Measurements from ENCODE around the gene LHX3. TPM values are rescaled to one million over a fixed set of nuclear protein-coding genes. Genes with fewer than 3 reads are reported as not detected.

LHX3 gene
- total RNA-seq, 1 donor from 2014 or later: not detected

- no peak for DNase-seq (ENCODE audit: low spot score)
Observed at GRCh38 chr9:136226680-136227407, 21.9 kb upstream of the LHX3 start.

DNA sequence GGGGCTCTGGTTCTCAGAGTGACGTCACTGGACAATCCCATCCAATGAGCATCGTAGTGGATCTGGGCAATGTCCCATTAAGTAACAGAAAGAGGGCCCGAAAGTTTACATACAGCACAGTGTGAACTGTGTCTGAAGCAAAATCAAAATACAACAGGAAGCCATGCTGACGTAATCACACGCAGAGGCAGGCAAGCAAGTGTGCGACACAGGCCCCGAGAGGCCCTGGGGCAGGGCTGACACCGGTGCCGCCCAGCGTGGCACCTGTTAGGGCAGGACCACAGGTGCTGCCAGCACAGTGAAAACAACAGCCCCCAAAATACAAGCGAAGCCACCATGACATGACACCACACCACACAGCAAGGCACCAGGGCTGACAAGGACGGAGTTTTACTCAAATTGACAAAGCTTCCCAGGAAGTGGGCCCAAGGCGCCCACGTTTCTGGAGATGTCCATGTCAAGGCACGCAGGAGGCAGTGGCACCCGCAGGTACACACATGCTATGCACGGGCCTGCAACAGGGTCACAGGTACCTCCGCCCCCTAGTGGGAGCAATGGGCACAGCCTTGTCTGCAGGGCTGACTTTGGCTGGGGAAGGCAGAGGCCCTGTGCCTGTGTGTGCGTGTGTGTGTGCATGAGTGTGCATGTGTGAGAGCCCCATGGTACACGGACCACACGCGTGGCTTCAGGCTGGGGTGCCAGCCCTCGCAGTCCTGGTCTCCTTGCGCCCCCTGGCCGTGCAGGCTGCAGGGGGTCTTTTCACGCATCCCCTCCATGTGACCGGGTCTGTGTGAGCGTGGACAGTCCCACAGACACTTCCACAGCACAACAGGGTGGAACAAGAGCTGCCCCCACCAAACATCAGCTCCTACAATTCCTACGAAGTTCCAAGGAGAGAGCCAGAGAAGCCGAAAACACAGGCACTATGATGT lies 21.1 kb upstream of the LHX3 start:
- DNase-seq (ENCODE audit: low spot score): peak; percentile 41

GRCh38 chr9:136225366-136225747 lies 20.4 kb upstream of the LHX3 start:
- no peak for DNase-seq (ENCODE audit: low spot score)

GRCh38 chr9:136223871-136224640 lies 19.1 kb upstream of the LHX3 start:
- DNase-seq (ENCODE audit: low spot score): no peak

- DNase-seq (ENCODE audit: low spot score): no peak
Observed at GRCh38 chr9:136222906-136223285, 18.0 kb upstream of the LHX3 start.

DNA sequence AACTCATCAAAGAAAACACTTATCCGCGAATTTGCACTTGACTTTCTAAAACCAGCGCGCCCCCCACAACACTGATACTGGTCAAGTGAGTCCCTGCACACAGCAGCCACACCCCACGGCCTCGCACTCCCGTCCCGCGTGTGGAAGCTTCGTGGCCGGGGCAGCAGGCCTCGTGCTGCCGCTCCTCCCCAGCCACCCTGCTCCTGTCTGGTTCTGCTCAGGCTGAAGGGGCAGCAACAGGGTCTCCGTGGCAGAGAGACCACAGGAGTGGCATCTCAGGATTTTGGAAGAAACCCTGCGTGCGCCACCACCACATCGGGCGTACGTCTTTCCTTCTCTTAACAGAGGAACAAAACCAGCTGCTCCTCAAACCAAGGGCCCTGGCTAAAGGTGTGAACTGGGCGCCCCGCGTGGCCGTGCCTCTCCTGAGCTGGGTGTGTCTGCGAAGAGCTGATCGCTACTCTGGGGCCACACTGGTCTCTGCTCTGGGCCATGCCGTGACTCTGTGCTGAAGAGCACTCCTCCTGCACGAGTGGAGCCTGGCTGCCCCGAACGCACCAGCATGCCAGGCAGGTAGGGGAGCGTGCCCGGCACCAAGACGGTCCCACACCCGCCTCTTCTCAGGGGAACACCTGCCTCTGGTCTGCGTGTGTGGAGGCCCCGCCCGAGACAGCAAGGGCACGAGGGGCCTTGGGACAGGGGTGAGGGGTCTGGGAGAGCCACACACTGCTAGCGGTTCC lies 17.4 kb upstream of the LHX3 start:
- no peak for DNase-seq (ENCODE audit: low spot score)

DNA sequence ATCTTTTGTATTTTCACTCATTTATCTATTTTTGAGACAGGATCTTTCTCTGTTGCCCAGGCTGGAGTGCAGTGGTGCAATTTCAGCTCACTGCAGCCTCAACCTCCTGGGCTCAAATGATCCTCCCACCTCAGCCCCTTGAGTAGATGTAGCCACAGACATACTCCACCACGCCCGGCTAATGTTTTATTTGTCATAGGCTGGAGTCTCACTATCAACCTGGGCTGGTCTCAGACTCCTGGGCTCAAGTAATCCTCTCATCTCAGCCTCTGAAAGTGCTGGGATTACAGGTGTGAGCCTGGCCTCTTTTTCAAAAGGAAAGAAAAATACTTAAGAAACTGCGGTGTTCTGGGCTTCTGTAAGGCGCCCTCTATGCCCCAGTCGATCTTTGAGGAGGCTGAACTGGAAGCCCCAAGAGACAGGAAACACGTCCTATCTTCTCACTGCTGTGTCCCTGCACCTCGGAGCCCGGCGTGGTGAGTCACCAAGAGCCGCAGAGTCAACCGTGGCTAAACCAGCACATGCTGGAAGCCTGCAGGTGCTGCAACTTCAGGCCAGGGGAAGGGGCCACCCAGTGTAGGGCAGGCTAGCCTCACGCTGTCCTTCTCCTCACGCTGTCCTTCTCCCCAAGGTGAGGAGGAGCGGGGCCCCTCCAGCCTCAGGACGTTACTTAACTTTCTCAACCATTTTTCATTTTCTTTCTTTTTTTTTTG lies 15.2 kb upstream of the LHX3 start:
- no peak for DNase-seq (ENCODE audit: low spot score)

GRCh38 chr9:136219276-136219675 lies 14.3 kb upstream of the LHX3 start:
- DNase-seq (ENCODE audit: low spot score): no peak

GRCh38 chr9:136218673-136219072 lies 13.7 kb upstream of the LHX3 start:
- DNase-seq (ENCODE audit: low spot score): no peak

GRCh38 chr9:136218271-136218670 lies 13.3 kb upstream of the LHX3 start:
- DNase-seq (ENCODE audit: low spot score): no peak

DNA sequence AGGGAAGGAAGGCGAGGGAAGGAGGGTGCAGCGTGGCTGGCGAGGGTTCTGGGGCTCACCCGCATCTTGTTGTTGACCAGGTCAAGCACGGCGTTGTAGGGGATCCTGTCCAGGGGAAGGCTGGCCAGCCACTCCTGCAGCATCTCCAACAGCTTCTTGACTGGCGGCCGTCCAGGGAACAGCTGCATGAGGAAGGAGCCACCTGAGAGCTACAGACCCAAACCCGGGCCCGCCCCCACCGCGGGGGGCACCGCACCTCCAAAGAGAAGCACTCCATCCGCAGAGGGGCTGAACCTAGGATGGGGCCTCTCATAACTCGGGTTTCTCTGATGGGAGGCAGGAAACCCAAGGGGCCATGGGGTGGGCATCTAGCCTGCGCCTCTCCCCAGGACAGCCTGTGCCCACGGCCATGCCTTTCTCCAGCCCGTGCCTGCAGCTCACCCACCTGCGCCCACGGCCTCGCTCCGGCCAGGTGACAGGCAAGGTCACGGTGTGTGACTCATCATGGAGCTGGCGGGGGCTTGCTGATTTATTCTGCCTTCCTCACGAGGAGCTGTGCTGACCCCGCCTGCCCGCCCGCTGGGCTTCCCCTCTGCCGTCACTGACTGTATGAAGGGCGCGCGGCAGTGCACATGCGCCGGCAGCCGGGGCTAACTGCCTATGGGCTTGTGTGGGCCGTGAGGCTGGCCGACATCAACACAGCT lies 11.8 kb upstream of the LHX3 start:
- DNase-seq (ENCODE audit: low spot score): no peak

DNA sequence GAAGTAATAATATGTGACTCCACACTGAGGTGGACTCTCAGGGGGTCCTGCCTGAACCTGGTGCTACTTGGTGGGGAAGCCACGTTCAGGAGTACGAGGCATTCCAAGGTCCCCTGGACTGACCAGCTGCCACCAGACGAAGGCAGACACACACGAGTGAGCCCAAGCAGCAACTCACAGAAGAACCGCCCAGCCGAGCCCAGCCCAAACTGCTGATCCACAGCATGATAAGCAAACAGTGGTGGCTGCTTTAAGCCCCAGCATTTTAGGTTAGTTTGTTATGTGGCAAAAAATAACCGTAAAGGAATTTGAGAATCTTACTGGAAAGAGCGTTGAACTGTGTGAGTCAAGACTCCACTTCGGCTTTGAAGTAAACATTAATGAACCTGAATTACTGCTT lies 8.8 kb upstream of the LHX3 start:
- no peak for DNase-seq (ENCODE audit: low spot score)

GRCh38 chr9:136212345-136212950 lies 7.5 kb upstream of the LHX3 start:
- no peak for DNase-seq (ENCODE audit: low spot score)

GRCh38 chr9:136211441-136212344 lies 6.8 kb upstream of the LHX3 start:
- no peak for DNase-seq (ENCODE audit: low spot score)

DNA sequence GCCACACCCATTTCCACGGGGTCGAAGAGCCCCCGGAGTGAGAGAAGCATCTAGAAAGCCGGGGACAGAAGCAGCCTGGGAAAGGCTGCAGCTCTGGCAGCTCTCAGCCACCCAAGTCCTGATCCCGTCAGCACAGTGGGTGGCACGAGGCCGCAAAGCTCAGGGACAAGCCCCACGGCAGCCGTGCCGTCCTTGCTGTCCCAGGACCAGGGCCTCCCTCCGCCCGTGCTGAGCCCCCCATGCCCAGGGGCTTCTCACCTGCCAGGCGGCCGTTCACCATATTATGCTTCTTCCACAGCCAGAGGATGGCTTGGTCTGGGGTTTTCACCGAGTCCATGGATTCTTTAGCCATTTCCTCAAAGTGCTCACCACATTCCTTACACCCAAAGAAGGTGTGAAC lies 6.1 kb upstream of the LHX3 start:
- DNase-seq (ENCODE audit: low spot score): no peak

DNA sequence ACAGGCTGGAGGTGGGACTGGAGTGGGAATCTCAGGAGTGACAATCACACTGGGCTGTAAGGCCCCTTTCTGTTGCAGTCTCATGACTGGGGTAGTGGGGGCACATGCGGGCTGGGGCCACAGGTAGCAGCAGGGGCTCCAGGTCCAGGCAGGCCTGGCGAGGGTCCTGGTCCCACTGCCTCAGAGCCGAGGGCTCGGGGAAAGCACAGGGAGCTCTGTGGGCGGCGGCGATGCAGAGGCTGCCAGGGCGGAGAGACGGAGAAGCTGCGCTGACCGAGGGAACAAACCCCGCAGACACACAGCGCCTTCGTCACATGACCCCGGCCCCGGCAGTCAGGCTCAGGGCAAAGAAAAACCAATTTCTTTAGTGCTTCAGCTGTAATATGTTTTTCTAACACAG lies 5.3 kb upstream of the LHX3 start:
- DNase-seq (ENCODE audit: low spot score): no peak

DNA sequence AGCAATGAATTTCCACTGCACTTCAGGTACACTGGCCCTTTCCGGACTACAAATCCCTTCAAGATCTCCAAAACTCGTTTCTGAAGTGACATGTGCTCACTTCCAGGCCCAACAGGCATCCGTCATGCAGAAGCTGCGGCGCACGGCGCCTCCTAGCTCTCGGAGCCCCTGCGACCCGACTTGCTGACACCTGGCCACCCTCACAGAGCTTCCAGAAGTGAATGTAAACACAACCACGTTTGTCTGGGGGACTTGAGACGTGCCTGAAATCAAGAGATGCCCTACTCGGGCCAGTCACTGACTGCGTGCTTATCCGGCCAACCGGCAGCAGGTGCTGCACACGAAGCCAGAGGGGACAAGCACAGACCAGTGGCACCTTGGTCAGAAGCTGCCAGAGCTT lies 4.9 kb upstream of the LHX3 start:
- DNase-seq (ENCODE audit: low spot score): no peak

DNA sequence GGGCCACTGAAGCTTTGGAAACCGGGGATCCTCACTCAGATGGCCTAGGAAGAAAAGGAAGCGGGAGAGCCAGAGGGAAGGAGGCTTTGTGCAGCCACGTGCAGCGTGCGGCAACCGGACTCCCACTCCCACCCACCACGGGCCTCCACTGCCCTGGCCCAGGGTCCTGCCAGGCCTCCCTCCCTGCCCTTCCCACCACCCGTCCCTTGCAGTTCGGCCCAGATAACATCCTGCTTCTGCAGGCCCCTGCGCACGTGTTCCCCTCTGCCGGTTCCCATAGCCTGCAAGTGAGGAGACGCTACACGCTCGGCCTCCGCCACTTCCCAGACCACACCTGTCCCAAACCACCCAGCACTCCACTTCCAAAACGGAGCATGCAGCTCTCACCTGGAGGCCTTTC lies 4.3 kb upstream of the LHX3 start:
- DNase-seq (ENCODE audit: low spot score): no peak

GRCh38 chr9:136208675-136209074 lies 3.7 kb upstream of the LHX3 start:
- no peak for DNase-seq (ENCODE audit: low spot score)
